ENCODE data around the gene WIZ. TPM values are rescaled to one million over a fixed set of nuclear protein-coding genes. Genes with fewer than 3 reads are reported as not detected.

WIZ gene
- total RNA-seq, 4 donors from 2014 or later, result 36.1 to 74.3 (median 50.3) TPM

- no peaks in the 10 kb centered on the region for H3K9me3 ChIP-seq
- H3K27ac ChIP-seq (replicated peaks in 1 of 4), result no peak overlapping the region
- DNase-seq (ENCODE audit: extremely low spot score), result no peak
- peaks cover 0 to 73% (median 21%) of the 10 kb centered on the region in 4 donors for H3K27me3 ChIP-seq
- WGBS, result 5% methylated on average over 14 of the region's 65 CpGs
- peaks cover 7 to 15% (median 12%) of the 10 kb centered on the region in 4 donors for H3K4me1 ChIP-seq
- intact Hi-C loops (cut with DNase I), result no loop called here
- TF ChIP-seq POLR2AphosphoS5 (IDR thresholded peaks at IDR 0.05) (no peak), POLR2A (IDR thresholded peaks at IDR 0.05; ENCODE audit: low read depth) (no peak), EP300 (IDR thresholded peaks at IDR 0.05) (no peak)
- TF ChIP-seq, protein P1, sequence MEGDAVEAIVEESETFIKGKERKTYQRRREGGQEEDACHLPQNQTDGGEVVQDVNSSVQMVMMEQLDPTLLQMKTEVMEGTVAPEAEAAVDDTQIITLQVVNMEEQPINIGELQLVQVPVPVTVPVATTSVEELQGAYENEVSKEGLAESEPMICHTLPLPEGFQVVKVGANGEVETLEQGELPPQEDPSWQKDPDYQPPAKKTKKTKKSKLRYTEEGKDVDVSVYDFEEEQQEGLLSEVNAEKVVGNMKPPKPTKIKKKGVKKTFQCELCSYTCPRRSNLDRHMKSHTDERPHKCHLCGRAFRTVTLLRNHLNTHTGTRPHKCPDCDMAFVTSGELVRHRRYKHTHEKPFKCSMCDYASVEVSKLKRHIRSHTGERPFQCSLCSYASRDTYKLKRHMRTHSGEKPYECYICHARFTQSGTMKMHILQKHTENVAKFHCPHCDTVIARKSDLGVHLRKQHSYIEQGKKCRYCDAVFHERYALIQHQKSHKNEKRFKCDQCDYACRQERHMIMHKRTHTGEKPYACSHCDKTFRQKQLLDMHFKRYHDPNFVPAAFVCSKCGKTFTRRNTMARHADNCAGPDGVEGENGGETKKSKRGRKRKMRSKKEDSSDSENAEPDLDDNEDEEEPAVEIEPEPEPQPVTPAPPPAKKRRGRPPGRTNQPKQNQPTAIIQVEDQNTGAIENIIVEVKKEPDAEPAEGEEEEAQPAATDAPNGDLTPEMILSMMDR (IDR thresholded peaks at IDR 0.05), result no peak
- peak overlapping the region; percentile 28 to 54 (median 40) for H3K4me3 ChIP-seq
- H3K36me3 ChIP-seq, result no peaks in the 10 kb centered on the region
Observed at GRCh38 chr19:15469513-15470297, 19.9 kb upstream of the WIZ start.

DNA sequence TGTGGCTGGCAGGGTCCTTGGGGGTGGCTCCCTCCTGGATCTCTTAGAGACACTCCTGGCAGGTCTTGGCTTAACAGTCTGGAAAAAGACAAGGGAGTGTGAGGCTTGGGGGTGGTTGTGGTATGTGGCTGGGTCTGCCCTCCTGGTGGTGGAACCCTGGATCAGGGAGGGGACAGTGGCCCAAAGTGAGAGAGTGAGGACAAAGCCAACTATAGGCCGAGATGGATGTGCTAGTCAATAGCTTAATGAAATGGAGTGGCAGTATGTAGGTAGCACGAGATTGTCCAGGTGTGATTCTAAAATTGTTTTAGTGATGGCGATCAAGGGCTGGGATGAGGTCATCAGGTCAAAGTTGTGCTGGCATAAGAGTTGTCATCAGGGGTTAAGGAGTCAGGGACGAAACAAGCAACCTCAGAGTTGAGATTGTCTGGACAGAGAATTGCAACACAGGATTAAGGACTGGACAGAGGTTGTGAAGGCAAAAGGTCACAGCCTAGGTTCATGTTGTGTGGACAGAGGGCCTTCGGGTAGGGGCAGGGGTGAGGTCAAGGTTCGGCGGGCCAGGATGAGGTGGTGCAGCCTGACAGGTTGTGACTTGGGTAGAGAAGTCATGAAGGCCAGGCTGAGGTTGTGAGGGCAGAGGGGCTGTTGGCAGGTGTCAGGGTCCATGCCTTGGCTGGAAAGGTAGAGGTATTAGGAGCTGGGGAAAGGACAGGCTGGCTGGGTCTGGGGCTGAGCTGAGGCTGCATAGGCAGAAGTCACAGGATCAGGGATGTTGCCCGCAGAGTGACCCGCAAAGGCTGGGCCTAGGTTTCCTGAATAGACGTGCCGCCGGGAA lies 19.1 kb upstream of the WIZ start:
- Histone ChIP-seq H3K27ac (replicated peaks in 1 of 4) (no peak overlapping the region), H3K9me3 (no peaks in the 10 kb centered on the region), H3K36me3 (no peaks in the 10 kb centered on the region), H3K4me1 (peaks cover 7 to 15% (median 12%) of the 10 kb centered on the region in 4 donors), H3K4me3 (peak overlapping the region in 3 of 4 donors; percentile 35 to 54 (median 45)), H3K27me3 (peaks cover 0 to 81% (median 26%) of the 10 kb centered on the region in 4 donors)
- intact Hi-C loops (cut with DNase I), result no loop called here
- no peak for TF ChIP-seq POLR2A (IDR thresholded peaks at IDR 0.05; ENCODE audit: low read depth)
- TF ChIP-seq, protein P1 (IDR thresholded peaks at IDR 0.05), result no peak
- no peak for DNase-seq (ENCODE audit: extremely low spot score)
- WGBS, result 62% methylated on average over 10 of the region's 12 CpGs

DNA sequence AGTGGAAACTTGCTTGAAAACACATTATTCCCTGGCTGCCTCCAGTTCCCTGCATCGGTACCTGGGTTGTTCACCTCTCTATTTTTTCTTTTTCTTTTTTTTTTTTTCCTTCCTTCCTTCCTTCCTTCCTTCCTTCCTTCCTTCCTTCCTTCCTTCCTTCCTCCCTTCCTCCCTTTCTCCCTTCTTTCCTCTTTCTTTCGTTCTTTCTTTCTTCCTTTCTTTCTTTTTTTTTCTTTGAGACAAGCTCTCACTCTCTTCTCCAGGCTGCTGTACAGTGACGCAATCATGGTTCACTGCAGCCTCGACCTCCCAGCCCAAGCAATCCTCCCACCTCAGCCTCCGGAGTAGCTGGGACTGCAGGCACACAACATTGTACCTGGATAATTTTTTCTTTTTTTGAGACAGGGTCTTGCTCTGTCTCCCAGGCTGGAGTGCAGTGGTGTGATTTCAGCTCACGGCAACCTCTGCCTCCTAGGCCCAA lies 18.0 kb upstream of the WIZ start:
- Histone ChIP-seq H3K27ac (replicated peaks in 1 of 4) (no peak overlapping the region), H3K4me1 (peaks cover 7 to 15% (median 12%) of the 10 kb centered on the region in 4 donors), H3K9me3 (no peaks in the 10 kb centered on the region), H3K4me3 (no peak overlapping the region), H3K27me3 (peaks cover 0 to 87% (median 28%) of the 10 kb centered on the region in 4 donors), H3K36me3 (no peaks in the 10 kb centered on the region)
- WGBS, result 73% methylated on average over 6 of the region's 6 CpGs
- no peak for DNase-seq (ENCODE audit: extremely low spot score)
- TF ChIP-seq POLR2A (IDR thresholded peaks at IDR 0.05; ENCODE audit: low read depth) (no peak), EP300 (IDR thresholded peaks at IDR 0.05) (no peak), POLR2AphosphoS5 (IDR thresholded peaks at IDR 0.05) (no peak)
- TF ChIP-seq, protein P1 (IDR thresholded peaks at IDR 0.05), result no peak
- intact Hi-C loops (cut with DNase I), result no loop called here

GRCh38 chr19:15466851-15467733 lies 17.3 kb upstream of the WIZ start:
- 46% methylated on average over 8 of the region's 8 CpGs for WGBS
- Histone ChIP-seq H3K36me3 (no peaks in the 10 kb centered on the region), H3K9me3 (no peaks in the 10 kb centered on the region), H3K4me1 (peaks cover 7 to 15% (median 12%) of the 10 kb centered on the region in 4 donors), H3K27me3 (peaks cover 0 to 89% (median 28%) of the 10 kb centered on the region in 4 donors), H3K4me3 (no peak overlapping the region), H3K27ac (replicated peaks in 1 of 4) (no peak overlapping the region)
- no peak for DNase-seq (ENCODE audit: extremely low spot score)
- peak; percentile 20 to 31 for TF ChIP-seq POLR2AphosphoS5 (IDR thresholded peaks at IDR 0.05)
- no peak for TF ChIP-seq POLR2A (IDR thresholded peaks at IDR 0.05; ENCODE audit: low read depth)
- intact Hi-C loops (cut with DNase I), result no loop called here

All from esophagus muscularis mucosa (tissue), 4 donors.